HUES48 (cell line): ENCODE measurements around the gene ARHGAP18.

Source experiments
- H3K27ac ChIP-seq: one replicate; pipeline ENCODE4 v1.7.0; 2013; ENCODE audit warnings: low read depth, low read length, inconsistent platforms
- H3K27me3 ChIP-seq: 2 replicates; pipeline ENCODE4 v1.6.1; 2013; ENCODE audit warnings: mild to moderate bottlenecking, low read length; ENCODE audit not compliant: control insufficient read depth, insufficient read depth
- H3K36me3 ChIP-seq: 2 replicates; pipeline ENCODE4 v1.6.1; 2013; ENCODE audit warnings: low read length; ENCODE audit not compliant: control insufficient read depth, insufficient read depth
- H3K4me1 ChIP-seq: 2 replicates; pipeline ENCODE4 v1.6.1; 2013; ENCODE audit warnings: mild to moderate bottlenecking, low read length; ENCODE audit not compliant: control insufficient read depth, insufficient read depth
- H3K4me3 ChIP-seq: 2 replicates; pipeline ENCODE4 v1.5.1; 2013; ENCODE audit warnings: mild to moderate bottlenecking, low read depth, low read length
- H3K9ac ChIP-seq: 2 replicates; pipeline ENCODE4 v1.6.1; 2013; ENCODE audit warnings: mild to moderate bottlenecking, low read depth, low read length, moderate library complexity
- H3K9me3 ChIP-seq: 2 replicates; pipeline ENCODE4 v1.6.1; 2013; ENCODE audit warnings: low read length; ENCODE audit not compliant: control insufficient read depth, insufficient read depth

The ARHGAP18 gene

DNA sequence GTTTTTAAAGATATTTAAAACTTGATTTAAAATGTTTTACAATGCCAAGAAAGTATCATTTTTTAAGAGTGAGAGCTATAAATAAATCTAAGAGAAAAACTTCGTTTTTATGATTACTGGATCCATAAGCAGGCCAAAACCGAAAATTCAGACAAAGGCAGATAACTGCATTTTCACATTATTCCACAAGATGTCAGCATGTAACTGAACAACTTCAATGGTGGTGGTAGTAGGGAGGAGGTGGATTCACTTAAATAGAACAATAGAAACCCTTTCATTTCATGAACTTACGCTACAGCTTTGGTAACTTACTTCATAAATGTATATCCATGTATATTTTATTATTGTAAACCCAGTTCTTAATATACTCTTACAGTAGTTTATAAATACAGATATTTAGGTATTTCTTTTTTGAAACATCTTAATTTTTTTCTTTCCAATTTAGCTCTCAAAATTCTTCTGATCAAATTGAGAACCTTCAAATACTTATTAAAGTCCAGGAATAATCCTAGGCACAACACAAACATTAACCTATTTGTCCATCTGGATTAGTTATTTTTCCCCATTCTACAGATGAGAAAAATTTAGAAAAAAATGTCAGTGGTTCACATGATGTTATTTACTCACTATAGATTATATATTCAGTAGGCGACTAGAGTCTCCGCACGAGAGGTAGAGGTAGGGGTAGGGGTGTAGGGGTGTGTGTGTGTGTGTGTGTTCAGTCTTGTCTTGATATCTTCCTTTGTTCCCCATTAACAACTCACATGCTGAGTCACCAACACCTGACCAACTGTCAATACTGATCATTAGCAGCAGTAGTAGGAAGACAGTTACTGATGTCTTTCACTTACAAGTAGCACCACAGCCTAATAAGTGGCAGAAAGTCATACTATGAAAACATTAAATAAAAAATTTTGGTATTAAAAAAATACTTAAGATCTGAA lies 111.5 kb downstream of the ARHGAP18 start:
- peaks cover 3% of the 10 kb centered on the region; the same call in 1 of the 2 replicates for H3K4me1 ChIP-seq

DNA sequence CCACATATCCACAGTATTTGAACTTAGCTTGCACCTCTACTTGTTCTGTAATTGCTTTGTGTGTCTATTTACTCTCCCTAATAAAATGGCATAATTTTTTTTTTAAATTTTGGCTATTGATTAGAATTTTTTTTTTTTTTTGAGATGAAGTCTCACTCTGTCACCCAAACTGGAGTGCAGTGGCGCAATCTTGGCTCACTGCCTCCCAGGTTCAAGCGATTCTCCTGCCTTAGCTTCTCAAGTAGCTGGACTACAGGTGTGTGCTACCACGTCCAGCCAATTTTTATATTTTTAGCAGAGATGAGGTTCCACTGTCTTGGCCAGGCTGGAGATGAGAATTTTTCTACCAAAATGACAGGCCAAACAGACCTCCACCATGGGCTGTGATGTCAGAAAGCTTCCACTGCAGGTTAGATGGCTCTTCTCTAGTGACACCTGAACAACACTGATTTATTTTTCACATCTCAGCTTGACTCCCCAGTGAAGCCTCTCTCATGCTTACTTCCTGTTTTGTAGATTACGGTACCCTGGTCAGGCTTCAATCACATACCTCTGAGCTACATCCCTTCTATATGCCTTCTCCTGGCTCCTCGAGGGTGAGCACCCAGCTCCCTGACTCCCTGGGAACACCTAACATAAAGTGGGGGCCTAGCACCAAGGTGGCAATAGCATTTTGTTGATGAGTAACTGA lies 112.8 kb downstream of the ARHGAP18 start:
- no peak overlapping the region for H3K4me3 ChIP-seq
- H3K9me3 ChIP-seq: no peaks in the 10 kb centered on the region
- no peak overlapping the region for H3K27ac ChIP-seq
- peaks cover 3% of the 10 kb centered on the region; the same call in 1 of the 2 replicates for H3K4me1 ChIP-seq
- H3K9ac ChIP-seq: no peak overlapping the region
- H3K27me3 ChIP-seq: no peaks in the 10 kb centered on the region
- no peaks in the 10 kb centered on the region for H3K36me3 ChIP-seq

More for the DNA sequence above, 111.5 kb downstream of the ARHGAP18 start:
- no peaks in the 10 kb centered on the region for H3K9me3 ChIP-seq
- H3K27ac ChIP-seq: no peak overlapping the region
- no peak overlapping the region for H3K9ac ChIP-seq
- H3K27me3 ChIP-seq: no peaks in the 10 kb centered on the region
- H3K4me3 ChIP-seq: no peak overlapping the region
- H3K36me3 ChIP-seq: no peaks in the 10 kb centered on the region

DNA sequence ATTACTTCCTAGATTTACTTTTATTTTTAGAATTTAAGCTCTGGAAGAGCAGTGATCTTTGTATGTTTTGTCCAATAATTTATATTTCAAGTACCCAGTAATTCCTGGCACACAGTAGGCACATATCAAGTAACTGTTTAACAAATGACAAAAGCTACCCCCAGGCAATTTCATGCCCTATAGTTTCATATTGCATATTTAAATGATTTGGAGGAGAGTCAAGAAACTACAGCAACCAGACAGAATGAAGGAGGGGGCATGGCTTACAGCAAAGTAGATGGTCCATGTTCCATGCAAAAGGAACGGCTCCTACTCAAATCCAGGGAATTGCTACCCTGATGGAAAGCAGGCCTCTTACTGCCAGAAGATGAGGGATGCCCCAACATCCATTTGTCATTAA lies 113.5 kb downstream of the ARHGAP18 start:
- H3K27me3 ChIP-seq: no peaks in the 10 kb centered on the region

DNA sequence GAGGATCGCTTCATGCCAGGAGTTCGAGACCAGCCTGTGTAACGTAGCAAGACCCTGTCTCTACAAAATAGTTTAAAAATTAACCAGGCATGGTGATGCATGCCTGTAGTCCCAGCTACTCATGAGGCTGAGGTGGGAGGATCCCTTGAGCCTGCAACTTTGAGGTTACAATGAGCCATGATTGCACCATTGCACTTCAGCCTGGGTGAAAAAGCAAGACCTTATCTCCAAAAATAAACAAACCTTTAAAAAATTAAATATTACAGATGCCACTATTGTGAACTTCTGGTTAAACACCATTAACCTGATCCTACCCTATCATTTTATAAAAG lies 116.8 kb downstream of the ARHGAP18 start:
- no peaks in the 10 kb centered on the region for H3K9me3 ChIP-seq
- no peak overlapping the region for H3K4me3 ChIP-seq
- H3K36me3 ChIP-seq: no peaks in the 10 kb centered on the region
- H3K27ac ChIP-seq: no peak overlapping the region
- no peaks in the 10 kb centered on the region for H3K27me3 ChIP-seq
- H3K9ac ChIP-seq: no peak overlapping the region
- no peaks in the 10 kb centered on the region for H3K4me1 ChIP-seq

More for the DNA sequence above, 113.5 kb downstream of the ARHGAP18 start:
- no peaks in the 10 kb centered on the region for H3K36me3 ChIP-seq
- H3K9ac ChIP-seq: no peak overlapping the region
- no peak overlapping the region for H3K4me3 ChIP-seq
- H3K4me1 ChIP-seq: peaks cover 3% of the 10 kb centered on the region; the same call in 1 of the 2 replicates
- no peaks in the 10 kb centered on the region for H3K9me3 ChIP-seq
- H3K27ac ChIP-seq: no peak overlapping the region

DNA sequence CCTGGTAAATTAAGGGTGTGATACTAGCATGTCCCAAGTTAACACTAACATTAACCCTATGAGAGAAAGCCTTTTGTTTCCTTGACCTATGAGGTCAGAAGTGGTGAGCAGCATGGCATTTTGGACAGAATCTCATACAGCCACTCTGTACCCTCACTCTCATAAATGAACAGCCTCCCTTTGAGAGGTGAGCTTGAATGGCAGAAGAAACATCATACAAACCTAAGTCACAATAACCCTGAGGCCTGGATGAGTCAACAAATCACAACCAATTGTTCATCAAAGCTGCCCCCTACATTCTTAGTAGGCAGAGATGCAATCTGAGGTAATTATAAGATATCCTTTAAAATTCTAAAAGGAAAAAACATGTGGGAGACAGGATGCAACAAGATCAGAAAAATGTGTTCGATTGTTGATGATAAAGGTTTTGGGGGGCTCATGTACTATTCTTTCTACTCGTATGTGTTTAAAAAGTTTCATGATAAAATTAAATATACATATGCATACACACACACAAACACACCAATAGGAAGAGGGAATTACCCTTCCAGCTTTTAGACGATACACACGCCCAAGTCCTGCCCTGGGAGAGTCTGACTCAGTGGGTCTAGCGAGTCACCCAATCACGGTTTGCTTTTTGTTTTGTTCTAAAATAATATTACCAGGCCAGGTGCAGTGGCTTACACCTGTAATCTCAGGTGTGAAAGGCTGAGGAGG lies 117.3 kb downstream of the ARHGAP18 start:
- Histone ChIP-seq H3K27me3 (no peaks in the 10 kb centered on the region), H3K9ac (no peak overlapping the region), H3K9me3 (no peaks in the 10 kb centered on the region), H3K36me3 (no peaks in the 10 kb centered on the region), H3K27ac (no peak overlapping the region), H3K4me3 (no peak overlapping the region), H3K4me1 (no peaks in the 10 kb centered on the region)

DNA sequence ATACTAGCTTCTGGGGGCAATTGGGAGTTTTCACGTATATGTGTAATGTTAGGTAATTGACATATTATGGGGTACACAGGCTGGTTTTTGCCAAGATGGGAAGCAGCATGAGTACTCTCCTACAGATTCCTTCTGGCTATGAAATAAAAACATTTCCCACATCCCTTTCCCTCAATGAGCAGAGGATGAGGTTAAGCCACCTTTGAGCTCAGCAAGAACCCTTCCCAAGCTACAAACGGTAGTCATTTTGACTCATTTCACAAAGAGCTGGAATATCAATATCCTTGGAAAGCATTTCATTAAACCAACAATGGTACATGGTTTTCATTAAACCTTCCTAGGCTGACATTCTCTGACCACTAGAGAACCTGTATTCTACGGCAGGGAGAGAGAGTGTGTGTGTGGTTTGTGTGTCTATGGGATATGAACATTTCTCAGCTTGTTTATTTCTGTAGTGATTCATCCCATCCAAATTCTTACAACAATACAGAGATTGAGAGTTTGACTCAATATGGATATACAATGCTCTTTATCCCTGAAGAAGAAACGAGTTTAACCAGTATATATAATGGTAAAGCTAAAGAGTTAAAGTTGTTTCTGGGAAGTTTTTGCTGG lies 119.5 kb downstream of the ARHGAP18 start:
- Histone ChIP-seq H3K4me3 (no peak overlapping the region), H3K9ac (no peak overlapping the region), H3K27ac (no peak overlapping the region)

DNA sequence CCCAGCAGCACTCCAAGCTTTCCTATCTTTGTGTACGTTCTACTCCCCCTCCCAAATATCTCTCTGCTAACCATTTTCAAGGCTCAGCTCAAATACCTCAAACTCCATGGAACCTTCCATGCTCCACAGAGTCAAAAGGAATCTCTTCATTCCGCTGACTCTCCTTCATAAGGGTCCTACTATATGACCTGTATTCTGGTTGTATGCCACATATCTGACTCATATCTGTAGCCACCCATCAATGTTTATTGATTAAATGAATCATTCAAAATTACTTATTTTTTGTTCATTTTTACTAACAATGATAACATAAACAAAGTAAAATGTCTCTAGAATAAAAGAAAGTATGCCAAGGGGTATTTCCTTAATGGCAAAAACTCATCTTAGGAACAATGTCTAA lies 123.2 kb downstream of the ARHGAP18 start:
- Histone ChIP-seq H3K9me3 (no peaks in the 10 kb centered on the region), H3K9ac (no peak overlapping the region), H3K36me3 (no peaks in the 10 kb centered on the region), H3K27ac (no peak overlapping the region), H3K4me3 (no peak overlapping the region), H3K4me1 (no peaks in the 10 kb centered on the region), H3K27me3 (no peaks in the 10 kb centered on the region)

More for the DNA sequence above, 119.5 kb downstream of the ARHGAP18 start:
- H3K36me3 ChIP-seq: no peaks in the 10 kb centered on the region
- H3K9me3 ChIP-seq: no peaks in the 10 kb centered on the region
- H3K27me3 ChIP-seq: no peaks in the 10 kb centered on the region
- H3K4me1 ChIP-seq: no peaks in the 10 kb centered on the region

DNA sequence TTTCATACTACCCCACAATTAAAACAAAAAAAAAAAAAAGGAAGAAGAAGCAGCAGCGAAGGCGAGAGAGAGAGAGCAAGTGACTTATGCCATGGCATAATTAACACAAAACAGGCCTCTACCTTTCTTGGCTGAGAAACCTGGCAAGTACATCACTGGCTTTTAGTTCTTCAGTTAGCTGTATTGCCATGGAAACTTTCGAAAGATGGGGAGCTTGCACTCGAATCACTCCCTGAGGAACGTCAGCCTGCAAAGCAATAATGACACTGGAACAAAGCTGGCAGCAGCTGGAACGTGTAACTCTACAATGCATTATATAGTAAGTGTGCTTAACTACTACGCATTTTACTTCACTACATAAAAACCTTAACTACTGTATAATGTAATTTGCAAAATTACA lies 126.1 kb downstream of the ARHGAP18 start:
- Histone ChIP-seq H3K9me3 (no peaks in the 10 kb centered on the region), H3K4me3 (no peak overlapping the region), H3K4me1 (no peaks in the 10 kb centered on the region), H3K36me3 (no peaks in the 10 kb centered on the region), H3K27me3 (no peaks in the 10 kb centered on the region), H3K9ac (no peak overlapping the region), H3K27ac (no peak overlapping the region)

DNA sequence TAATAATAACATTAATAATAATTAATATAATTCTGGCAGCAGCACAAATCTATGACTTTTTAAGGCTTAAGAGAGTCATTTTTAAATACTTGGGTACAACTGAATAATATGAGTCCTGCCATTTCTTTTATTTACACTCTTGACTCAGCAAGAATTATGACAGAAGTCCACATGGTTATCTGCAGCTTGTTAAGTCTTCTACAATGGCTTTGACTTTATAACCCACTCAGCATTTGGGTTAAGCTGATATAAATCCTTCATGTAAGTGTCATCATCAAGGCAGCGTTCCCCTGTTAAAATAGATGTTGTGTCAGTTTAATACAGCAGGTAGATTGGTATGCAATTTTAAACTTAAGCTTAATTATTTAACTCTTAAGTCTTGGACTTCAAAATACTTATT lies 131.7 kb downstream of the ARHGAP18 start:
- no peak overlapping the region for H3K9ac ChIP-seq
- H3K27me3 ChIP-seq: no peaks in the 10 kb centered on the region
- H3K36me3 ChIP-seq: no peaks in the 10 kb centered on the region
- H3K27ac ChIP-seq: no peak overlapping the region
- H3K4me3 ChIP-seq: no peak overlapping the region
- H3K9me3 ChIP-seq: no peaks in the 10 kb centered on the region
- H3K4me1 ChIP-seq: no peaks in the 10 kb centered on the region

DNA sequence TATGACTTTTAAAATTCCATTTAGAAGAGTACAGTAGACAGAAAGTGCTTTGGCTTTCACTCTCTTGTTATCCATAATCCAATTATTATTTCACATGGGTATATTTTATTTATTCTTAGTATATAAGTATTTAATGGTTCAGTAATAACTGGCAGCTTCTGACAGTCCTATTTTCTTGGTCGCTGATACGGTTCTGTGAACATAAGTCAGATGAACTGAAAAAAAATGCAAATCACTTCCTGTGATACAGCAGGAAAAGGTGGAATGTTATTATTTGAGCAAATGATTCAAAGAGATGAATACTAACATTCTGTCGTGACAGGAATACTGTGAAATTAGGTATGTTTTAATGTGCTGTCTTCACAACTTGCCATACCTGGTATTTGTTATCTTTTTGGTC lies 132.3 kb downstream of the ARHGAP18 start:
- no peaks in the 10 kb centered on the region for H3K4me1 ChIP-seq
- no peaks in the 10 kb centered on the region for H3K36me3 ChIP-seq
- H3K27me3 ChIP-seq: no peaks in the 10 kb centered on the region
- no peak overlapping the region for H3K9ac ChIP-seq
- no peak overlapping the region for H3K27ac ChIP-seq
- no peak overlapping the region for H3K4me3 ChIP-seq
- no peaks in the 10 kb centered on the region for H3K9me3 ChIP-seq
